OCI-LY1 (cell line): ENCODE results near the gene FILIP1L.

Source experiments
- H2AFZ ChIP-seq: fragments of 200-600 bp; sonication (generic), shearing (Covaris generic); 2 replicates; pipeline ENCODE4 v1.6.0; 2014; ENCODE audit warnings: antibody characterized with exemption, mild to moderate bottlenecking, low read length
- H3F3A ChIP-seq: fragments of 200-600 bp; sonication (generic), shearing (Covaris generic); 2 replicates; pipeline ENCODE4 v1.6.0; 2014; ENCODE audit warnings: mild to moderate bottlenecking, antibody characterized with exemption, low read length, moderate library complexity; ENCODE audit not compliant: insufficient read depth
- H3K27ac ChIP-seq: fragments of 200-600 bp; sonication (generic); 2 replicates; pipeline ENCODE4 v1.5.1; 2014; ENCODE audit warnings: low read length, mixed run types, mild to moderate bottlenecking, low read depth; ENCODE audit not compliant: poor library complexity, severe bottlenecking
- H3K27me3 ChIP-seq: fragments of 200-600 bp; sonication (generic); 2 replicates; pipeline ENCODE4 v1.6.0; 2014; ENCODE audit warnings: antibody characterized with exemption, mild to moderate bottlenecking, low read length, moderate library complexity; ENCODE audit not compliant: insufficient read depth
- H3K36me3 ChIP-seq: fragments of 200-600 bp; sonication (generic); 2 replicates; pipeline ENCODE4 v1.6.1; 2014; ENCODE audit warnings: mild to moderate bottlenecking, antibody characterized with exemption, low read length, moderate library complexity, mixed read lengths; ENCODE audit not compliant: insufficient read depth
- H3K4me1 ChIP-seq: fragments of 200-600 bp; sonication (generic); 2 replicates; pipeline ENCODE4 v1.5.1; 2014; ENCODE audit warnings: mild to moderate bottlenecking, low read length, moderate library complexity; ENCODE audit not compliant: insufficient read depth, severe bottlenecking
- H3K4me2 ChIP-seq: fragments of 200-600 bp; sonication (generic), shearing (Covaris generic); 2 replicates; pipeline ENCODE4 v1.6.1; 2014; ENCODE audit warnings: low read length
- H3K4me3 ChIP-seq: fragments of 200-600 bp; sonication (generic); 2 replicates; pipeline ENCODE4 v1.5.1; 2014; ENCODE audit warnings: low read length, low read depth, mild to moderate bottlenecking, mixed read lengths; ENCODE audit not compliant: poor library complexity, severe bottlenecking
- H3K79me2 ChIP-seq: fragments of 200-600 bp; shearing (Covaris generic); 2 replicates; pipeline ENCODE4 v1.6.1; 2016; ENCODE audit warnings: mixed run types, low read length, mixed read lengths; ENCODE audit not compliant: insufficient read depth
- H3K9ac ChIP-seq: fragments of 200-600 bp; sonication (generic), shearing (Covaris generic); 2 replicates; pipeline ENCODE4 v1.6.1; 2014; ENCODE audit warnings: mild to moderate bottlenecking, low read length, mixed read lengths
- H3K9me2 ChIP-seq: fragments of 200-600 bp; sonication (generic), shearing (Covaris generic); 2 replicates; pipeline ENCODE4 v1.6.1; 2014; ENCODE audit warnings: low read depth, mild to moderate bottlenecking, low read length, mixed read lengths
- H3K9me3 ChIP-seq: fragments of 200-600 bp; shearing (Covaris generic); 2 replicates; pipeline ENCODE4 v1.6.1; 2014; ENCODE audit warnings: low read length, mixed read lengths
- H4K20me1 ChIP-seq: fragments of 200-600 bp; sonication (generic), shearing (Covaris generic); 2 replicates; pipeline ENCODE4 v1.6.0; 2016; ENCODE audit warnings: mild to moderate bottlenecking, low read length; ENCODE audit not compliant: insufficient read depth
- EZH2 ChIP-seq: fragments of 200-600 bp; sonication (generic), shearing (Covaris generic); IDR thresholded peaks from 2 replicates; pipeline ENCODE4 v1.8.0; 2017; ENCODE audit warnings: borderline replicate concordance, mixed run types, mild to moderate bottlenecking, antibody characterized with exemption, low read length, moderate library complexity, mixed read lengths
- TF ChIP-seq, protein P1 (sequence below): fragments of 200-600 bp; sonication (generic), shearing (Covaris generic); IDR thresholded peaks from 2 replicates; pipeline ENCODE4 v1.5.1; 2017; ENCODE audit warnings: mild to moderate bottlenecking, antibody characterized with exemption, low read length, moderate library complexity, mixed read lengths

The FILIP1L gene

DNA sequence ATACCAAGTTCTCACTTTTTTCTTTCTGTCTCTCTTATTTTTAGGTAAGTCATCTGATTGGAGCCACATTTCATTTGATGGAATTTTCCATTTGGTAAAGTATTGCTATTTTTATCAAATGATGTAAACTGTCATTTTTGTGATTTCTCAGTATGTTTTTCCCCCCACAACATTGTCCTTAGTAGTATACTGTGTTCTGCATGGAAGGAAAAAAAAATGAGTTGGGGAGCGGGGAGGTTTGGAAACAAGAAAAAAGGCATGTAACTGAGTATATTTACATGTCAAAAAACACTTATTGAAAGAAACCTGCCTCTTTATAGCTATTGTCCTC lies 104.2 kb downstream of the FILIP1L start:
- Histone ChIP-seq H3K4me3 (no peak overlapping the region), H3K79me2 (no peaks in the 10 kb centered on the region), H3K27me3 (no peaks in the 10 kb centered on the region), H3K36me3 (no peaks in the 10 kb centered on the region), H3K9me3 (no peaks in the 10 kb centered on the region), H4K20me1 (no peaks in the 10 kb centered on the region), H3K4me2 (no peak overlapping the region), H2AFZ (no peak overlapping the region), H3K27ac (no peak overlapping the region), H3K9ac (no peak overlapping the region), H3K4me1 (peaks cover 15% of the 10 kb centered on the region), H3F3A (no peaks in the 10 kb centered on the region), H3K9me2 (no peaks in the 10 kb centered on the region)
- TF ChIP-seq EZH2: no peak
- TF ChIP-seq, protein P1, sequence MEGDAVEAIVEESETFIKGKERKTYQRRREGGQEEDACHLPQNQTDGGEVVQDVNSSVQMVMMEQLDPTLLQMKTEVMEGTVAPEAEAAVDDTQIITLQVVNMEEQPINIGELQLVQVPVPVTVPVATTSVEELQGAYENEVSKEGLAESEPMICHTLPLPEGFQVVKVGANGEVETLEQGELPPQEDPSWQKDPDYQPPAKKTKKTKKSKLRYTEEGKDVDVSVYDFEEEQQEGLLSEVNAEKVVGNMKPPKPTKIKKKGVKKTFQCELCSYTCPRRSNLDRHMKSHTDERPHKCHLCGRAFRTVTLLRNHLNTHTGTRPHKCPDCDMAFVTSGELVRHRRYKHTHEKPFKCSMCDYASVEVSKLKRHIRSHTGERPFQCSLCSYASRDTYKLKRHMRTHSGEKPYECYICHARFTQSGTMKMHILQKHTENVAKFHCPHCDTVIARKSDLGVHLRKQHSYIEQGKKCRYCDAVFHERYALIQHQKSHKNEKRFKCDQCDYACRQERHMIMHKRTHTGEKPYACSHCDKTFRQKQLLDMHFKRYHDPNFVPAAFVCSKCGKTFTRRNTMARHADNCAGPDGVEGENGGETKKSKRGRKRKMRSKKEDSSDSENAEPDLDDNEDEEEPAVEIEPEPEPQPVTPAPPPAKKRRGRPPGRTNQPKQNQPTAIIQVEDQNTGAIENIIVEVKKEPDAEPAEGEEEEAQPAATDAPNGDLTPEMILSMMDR: no peak

DNA sequence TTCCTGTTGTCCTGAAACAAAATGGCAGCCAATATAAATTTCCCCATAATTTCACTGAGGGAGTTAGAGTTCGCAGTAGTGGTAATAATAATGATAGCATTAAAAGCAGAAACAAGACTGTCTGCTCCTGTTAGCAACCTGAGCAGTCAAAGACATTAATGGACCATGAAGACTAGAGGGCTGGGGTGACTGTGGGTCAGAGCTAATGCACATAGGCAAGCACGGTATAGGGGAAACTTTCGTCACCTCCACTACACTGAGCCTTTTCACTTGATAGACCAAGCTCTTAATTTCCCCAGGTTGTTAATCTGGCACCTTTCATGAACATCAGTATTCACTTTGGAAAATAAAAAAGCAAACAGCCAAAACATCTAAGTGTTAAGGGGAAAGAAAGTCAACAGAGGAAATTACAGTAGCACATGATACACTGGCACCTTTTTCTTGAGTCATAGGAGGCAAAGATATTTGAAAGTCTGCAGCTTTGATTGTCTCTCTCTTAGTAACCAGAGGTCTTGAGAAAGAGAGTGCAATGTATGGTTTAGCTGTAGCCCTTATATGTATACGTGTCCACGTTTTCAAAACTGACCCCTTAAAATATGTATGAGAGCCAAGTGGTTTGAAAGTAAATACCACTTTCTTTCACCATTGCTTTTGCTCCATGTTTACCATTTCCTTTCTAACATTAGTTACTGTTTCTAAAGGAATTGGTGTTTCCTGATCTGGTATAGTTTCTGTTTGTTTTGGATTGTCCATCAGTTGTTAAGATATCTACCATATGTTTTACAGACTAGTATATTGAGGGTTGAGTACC lies 104.8 kb downstream of the FILIP1L start:
- Histone ChIP-seq H3K4me1 (peaks cover 15% of the 10 kb centered on the region), H3K27me3 (no peaks in the 10 kb centered on the region), H3K9me3 (no peaks in the 10 kb centered on the region), H3K79me2 (no peaks in the 10 kb centered on the region), H3F3A (no peaks in the 10 kb centered on the region), H4K20me1 (no peaks in the 10 kb centered on the region), H3K9me2 (no peaks in the 10 kb centered on the region), H3K9ac (no peak overlapping the region), H3K27ac (no peak overlapping the region), H3K36me3 (no peaks in the 10 kb centered on the region), H3K4me3 (no peak overlapping the region), H2AFZ (no peak overlapping the region), H3K4me2 (no peak overlapping the region)
- TF ChIP-seq, protein P1: no peak
- no peak for TF ChIP-seq EZH2

DNA sequence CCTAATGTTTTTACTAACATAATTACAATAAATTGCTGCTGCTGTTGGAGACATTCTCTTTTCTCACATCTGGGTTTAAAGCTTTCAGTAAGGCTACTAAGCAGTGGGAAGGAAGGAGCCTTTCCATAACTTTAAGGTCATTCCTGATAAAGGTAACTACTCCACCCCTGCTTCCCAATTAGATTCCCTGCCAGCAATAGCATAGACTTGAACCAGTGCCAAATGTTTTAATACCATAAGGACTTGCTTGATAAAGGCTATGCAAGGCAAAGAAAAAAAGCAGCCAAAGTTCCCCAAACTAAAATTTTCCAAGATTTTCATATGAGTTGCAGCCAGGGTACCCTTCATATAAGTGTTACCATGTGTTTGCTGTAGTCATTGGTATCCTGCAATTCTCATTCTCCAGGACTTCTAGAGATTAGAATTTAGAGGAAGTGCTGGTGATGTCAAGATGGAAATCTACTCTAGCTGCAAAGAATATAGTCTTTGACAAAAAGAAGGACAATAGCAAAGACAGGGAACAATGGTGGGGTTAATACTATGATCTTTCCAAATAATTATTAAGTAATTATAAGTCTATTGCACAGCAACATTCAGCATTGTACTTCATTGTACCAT lies 106.1 kb downstream of the FILIP1L start:
- no peak overlapping the region for H3K27ac ChIP-seq

More for the DNA sequence above, 106.1 kb downstream of the FILIP1L start:
- Histone ChIP-seq H3K79me2 (no peaks in the 10 kb centered on the region), H2AFZ (no peak overlapping the region), H3K9me3 (no peaks in the 10 kb centered on the region), H3K4me2 (no peak overlapping the region), H4K20me1 (no peaks in the 10 kb centered on the region), H3K4me3 (no peak overlapping the region), H3K36me3 (no peaks in the 10 kb centered on the region), H3K27me3 (no peaks in the 10 kb centered on the region), H3K9ac (no peak overlapping the region), H3K9me2 (no peaks in the 10 kb centered on the region), H3F3A (no peaks in the 10 kb centered on the region), H3K4me1 (peaks cover 15% of the 10 kb centered on the region)
- no peak for TF ChIP-seq EZH2
- TF ChIP-seq, protein P1: no peak
